GM19455 (cell line): ENCODE results near the gene KCNJ1.
A peak's percentile ranks its signal among the peaks of the same experiment; 100 is the strongest.

Experiments used
- ATAC-seq: cut with Tn5 transposase; IDR thresholded peaks from one replicate; pipeline ENCODE4 v1.9.1; 2021; ENCODE audit not compliant: unreplicated experiment

The KCNJ1 gene

GRCh38 chr11:128825050-128825784 lies 41.9 kb downstream of the KCNJ1 start:
- no peak for ATAC-seq

DNA sequence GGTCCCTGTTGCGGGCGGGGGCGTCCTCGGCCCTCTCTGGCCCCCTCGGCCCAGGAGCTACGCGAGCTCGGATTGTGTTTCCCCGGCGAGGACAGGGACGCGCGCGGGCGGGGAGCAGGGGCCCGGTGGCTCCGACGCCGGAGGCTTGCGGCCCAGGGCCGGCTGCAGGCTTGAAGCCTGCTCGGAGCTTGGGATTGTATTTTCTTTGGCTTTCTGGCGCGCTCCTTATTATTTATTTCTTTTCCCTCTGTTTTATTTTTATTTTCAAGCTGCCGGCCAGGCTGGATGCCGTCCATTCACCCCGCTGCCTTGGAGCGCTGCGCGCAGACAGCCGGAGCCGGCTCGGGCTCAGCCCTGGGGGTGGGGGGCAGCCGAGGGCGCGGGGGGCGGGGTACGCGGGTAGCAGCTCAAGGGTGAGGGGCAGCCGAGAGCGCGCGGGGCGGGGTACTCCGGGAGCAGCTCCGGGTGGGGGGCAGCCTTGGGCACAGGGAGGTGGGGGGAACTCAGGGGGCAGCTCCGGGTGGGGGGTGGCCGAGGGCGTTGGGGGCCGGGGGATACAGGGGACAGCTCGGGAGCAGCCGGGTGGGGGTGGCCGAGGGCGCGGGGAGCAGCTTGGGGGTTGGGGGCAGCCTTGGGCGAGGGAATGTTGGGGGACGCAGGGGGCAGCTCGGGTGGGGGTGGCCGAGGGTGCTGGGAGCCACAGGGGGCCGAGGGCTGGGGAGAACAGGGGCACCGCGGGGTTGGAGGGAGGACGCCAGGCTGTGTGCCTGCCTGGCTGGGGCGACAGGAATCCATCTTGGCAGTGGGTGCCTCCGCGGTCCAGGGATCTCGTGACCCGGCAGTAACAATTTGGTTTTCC lies 42.7 kb downstream of the KCNJ1 start:
- no peak for ATAC-seq

GRCh38 chr11:128823753-128824152 lies 43.3 kb downstream of the KCNJ1 start:
- ATAC-seq: no peak

- no peak for ATAC-seq
Measured at GRCh38 chr11:128822130-128822529, 45.0 kb downstream of the KCNJ1 start.

DNA sequence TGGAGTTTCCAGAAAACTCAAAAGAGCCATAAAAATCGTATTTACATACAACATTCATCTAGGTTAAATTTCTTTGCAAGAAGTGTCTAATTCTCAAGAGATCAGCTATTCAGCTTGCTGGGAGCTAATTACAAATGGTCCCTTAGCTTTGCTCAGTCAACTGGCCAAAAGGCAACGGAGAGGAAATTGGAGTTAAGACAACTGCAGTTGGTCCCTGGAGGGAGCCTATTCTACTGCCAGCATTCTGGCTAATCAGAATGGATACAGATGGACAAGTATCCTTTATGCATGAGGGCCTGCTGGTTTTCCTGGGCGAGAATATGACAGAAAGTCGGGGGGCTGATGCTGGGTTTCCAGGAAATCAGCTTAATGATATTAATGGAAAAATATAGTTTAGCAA lies 45.5 kb downstream of the KCNJ1 start:
- ATAC-seq: no peak

DNA sequence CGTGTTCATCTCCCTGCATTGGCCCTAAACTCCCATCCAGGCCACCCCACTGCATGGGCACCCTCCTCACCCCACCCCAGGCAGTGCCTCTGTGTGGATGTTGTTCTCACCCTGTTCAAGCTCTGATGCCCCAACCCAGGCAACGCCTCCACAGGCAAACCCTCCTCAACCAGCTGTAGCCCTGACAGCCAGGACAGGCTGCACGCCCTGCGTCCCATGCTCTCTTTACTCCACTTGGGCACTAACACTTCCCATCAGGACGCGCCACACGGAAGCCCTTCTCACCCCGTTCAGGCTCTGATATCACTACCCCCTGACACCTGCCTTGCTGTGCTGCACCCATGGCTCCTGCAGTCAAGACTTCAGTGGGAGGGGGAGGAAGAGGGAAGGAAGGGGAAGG lies 47.9 kb downstream of the KCNJ1 start:
- ATAC-seq: no peak

- no peak for ATAC-seq
Measured at GRCh38 chr11:128814856-128815705, 52.0 kb downstream of the KCNJ1 start.

- ATAC-seq: no peak
Measured at GRCh38 chr11:128813729-128814128, 53.4 kb downstream of the KCNJ1 start.

DNA sequence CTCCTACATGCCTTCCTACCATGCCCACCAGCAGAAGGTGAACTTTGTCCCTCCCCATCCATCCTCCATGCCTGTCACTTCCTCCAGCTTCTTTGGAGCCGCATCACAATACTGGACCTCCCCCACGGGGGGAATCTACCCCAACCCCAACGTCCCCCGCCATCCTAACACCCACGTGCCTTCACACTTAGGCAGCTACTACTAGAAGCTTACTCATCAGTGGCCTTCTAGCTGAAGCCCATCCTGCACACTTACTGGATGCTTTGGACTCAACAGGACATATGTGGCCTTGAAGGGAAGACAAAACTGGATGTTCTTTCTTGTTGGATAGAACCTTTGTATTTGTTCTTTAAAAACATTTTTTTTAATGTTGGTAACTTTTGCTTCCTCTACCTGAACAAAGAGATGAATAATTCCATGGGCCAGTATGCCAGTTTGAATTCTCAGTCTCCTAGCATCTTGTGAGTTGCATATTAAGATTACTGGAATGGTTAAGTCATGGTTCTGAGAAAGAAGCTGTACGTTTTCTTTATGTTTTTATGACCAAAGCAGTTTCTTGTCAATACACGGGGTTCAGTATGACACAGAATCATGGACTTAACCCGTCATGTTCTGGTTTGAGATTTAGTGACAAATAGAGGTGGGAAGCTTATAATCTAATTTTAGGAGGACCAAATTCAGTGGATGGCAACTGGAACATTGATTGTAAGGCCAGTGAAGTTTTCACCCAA lies 56.1 kb downstream of the KCNJ1 start:
- no peak for ATAC-seq

DNA sequence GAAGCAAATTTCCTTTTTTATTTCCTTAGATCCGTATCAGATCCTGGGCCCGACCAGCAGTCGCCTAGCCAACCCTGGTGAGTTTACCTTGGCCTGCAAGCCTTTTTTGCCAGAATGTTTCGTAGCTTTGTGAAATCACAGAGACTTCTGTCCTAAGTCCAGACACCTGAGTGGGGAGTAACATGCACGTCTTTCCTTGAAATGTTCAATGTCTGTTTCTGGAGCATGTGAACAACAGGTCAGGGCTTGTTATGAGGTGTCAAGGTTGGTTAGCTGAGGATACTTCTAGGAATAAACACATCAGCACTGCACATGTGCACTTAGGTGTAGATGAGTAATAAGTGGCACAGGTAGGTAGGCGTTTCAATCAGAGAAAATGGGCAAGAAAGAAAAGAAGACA lies 58.0 kb downstream of the KCNJ1 start:
- no peak for ATAC-seq

GRCh38 chr11:128807909-128808308 lies 59.2 kb downstream of the KCNJ1 start:
- ATAC-seq: no peak

GRCh38 chr11:128806506-128807261 lies 60.4 kb downstream of the KCNJ1 start:
- ATAC-seq: no peak

GRCh38 chr11:128804481-128804880 lies 62.6 kb downstream of the KCNJ1 start:
- no peak for ATAC-seq

GRCh38 chr11:128803449-128804245 lies 63.4 kb downstream of the KCNJ1 start:
- no peak for ATAC-seq

DNA sequence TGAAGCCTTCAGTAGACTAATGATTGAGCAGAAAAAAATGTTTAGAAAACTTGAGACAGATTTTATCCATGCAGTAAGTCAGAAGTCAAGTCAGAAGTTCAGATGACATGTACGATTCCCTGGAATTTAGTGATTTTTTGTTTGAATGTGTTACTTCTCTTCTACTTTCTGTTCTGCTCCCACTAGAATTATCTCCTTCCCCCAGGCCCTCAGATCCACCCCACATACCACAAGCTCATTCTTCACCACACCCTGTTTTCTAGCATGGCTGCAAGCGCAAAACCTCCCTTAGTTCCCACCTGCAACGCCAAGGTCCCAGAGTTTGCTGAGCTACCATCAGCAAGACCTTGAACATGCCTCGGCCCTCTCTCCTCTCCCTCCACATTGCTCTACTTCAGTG lies 64.1 kb downstream of the KCNJ1 start:
- ATAC-seq: no peak

DNA sequence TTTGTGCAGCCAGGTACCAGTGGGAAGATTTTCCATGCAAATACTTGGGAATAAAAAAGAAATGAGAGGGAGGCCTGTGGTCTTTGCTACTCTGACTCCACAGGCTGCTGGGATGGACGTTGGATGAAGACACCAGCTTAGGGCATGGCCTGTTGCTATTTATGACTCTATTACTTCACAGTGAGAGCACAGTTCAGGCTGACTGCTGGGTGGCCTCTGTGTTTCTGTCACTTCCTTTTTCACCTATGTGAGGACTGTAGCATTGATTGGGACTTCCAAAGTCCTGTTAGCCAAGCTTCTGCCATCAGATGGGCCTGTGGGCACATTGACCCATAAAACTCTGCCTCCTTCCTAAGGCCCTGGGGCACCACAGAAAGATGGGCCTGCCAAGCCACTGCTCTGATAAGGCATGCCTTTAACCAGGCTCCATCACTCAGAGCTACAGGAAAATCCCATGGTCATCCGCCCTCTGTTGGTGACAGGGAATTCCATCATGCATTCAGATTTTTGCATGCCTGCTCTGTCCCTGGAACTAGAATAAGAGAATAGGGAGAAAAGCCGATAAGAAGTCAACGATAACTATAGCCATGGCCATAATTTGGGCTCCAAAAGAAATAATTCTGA lies 64.6 kb downstream of the KCNJ1 start:
- ATAC-seq: no peak

- no peak for ATAC-seq
Measured at GRCh38 chr11:128800871-128801417, 66.2 kb downstream of the KCNJ1 start.

- ATAC-seq: peak; percentile 99
Measured at GRCh38 chr11:128796270-128796669, 70.8 kb downstream of the KCNJ1 start.
